Motor neuron (in vitro differentiated cells): Measurements from ENCODE around the gene CDC42EP5. TPM values are rescaled to one million over a fixed set of nuclear protein-coding genes. Genes with fewer than 3 reads are reported as not detected.
"Not testable (repeated sequence)": the region's sequence is repeated elsewhere in the genome, so short reads cannot be mapped to it uniquely, and the experiment has no call there.

ENCODE experiments used
- ATAC-seq, 8 experiments: fragments of 200-7000 bp; cut with Tn5 transposase; replicated peaks in 6 of 8; 2 replicates each; pipeline ENCODE4 v1.8.0; 2021; ENCODE audit warnings: mild to moderate bottlenecking in 8 of 8, moderate library complexity in 8 of 8
- H3K27ac ChIP-seq, 2 donors: fragments of 250-450 bp; sonication (Bioruptor Pico); 2 replicates each; pipeline ENCODE4 v1.9.0; 2021; ENCODE audit warnings: antibody characterized with exemption in 2 of 2, mild to moderate bottlenecking in 2 of 2, moderate library complexity in 1 of 2
- H3K4me1 ChIP-seq, 2 donors: fragments of 250-450 bp; sonication (Bioruptor Pico); replicated peaks in 1 of 2; 2 replicates each; pipeline ENCODE4 v1.6.1; 2021; ENCODE audit warnings: antibody characterized with exemption in 2 of 2, mild to moderate bottlenecking in 2 of 2, moderate library complexity in 1 of 2
- H3K4me3 ChIP-seq, 5 donors: fragments of 250-450 bp; sonication (Bioruptor Pico); 2 replicates each; pipeline ENCODE4 v1.9.0; 2021; ENCODE audit warnings: antibody characterized with exemption in 5 of 5, mild to moderate bottlenecking in 5 of 5, moderate library complexity in 4 of 5
- WGBS, 10 experiments: fragments of 450-650 bp; shearing (Covaris generic); methylation state at CpG; one replicate each; pipeline ENCODE4 v1.0.0; 2022; 5-methylcytosine and 5-hydroxymethylcytosine counted together
- in situ Hi-C, 9 experiments: fragments of 400-800 bp; cut with MboI; loops; one replicate each; pipeline ENCODE4 v1.15.0; 2021; ENCODE audit warnings: low sequenced_read_pairs in 9 of 9, low pct_unique_long_range_greater_than_20kb in 2 of 9; ENCODE audit not compliant: unreplicated experiment in 9 of 9
- total RNA-seq, 8 experiments: library from RNA; unstranded; fragments of 300-600 nt; gene quantifications; 2 replicates each; pipeline versions ENCODE4 v1.2.3 to v1.2.4, GENCODE V29; 2022

CDC42EP5 gene
- total RNA-seq, 8 experiments from 2014 or later, result 1.4 to 46.9 (median 11.3) TPM

- Histone ChIP-seq H3K27ac (no peak overlapping the region), H3K4me3 (no peak overlapping the region), H3K4me1 (peaks cover 3% of the 10 kb centered on the region in 2 donors)
- peak; percentile 63 to 83 (median 74) for ATAC-seq
- WGBS, 10 experiments, result 12 to 59% (median 35%) methylated on average over 4 to 16 of the region's 16 CpGs; no CpG with 5 or more reads in 1 of the 10 experiments
- in situ Hi-C loops, result loop anchor here in 1 of 9 experiments (25.0 kb wide), 1 partner anchor 181 kb away; the partner anchor contains the start of gene LILRB4
Observed at GRCh38 chr19:54481326-54481930, 8.3 kb upstream of the CDC42EP5 start.

GRCh38 chr19:54480051-54480450, 7.0 kb upstream of the CDC42EP5 start:
- ATAC-seq, result no peak
- H3K4me1 ChIP-seq, result peaks cover 3 to 8% of the 10 kb centered on the region in 2 donors
- WGBS, 10 experiments, result 35 to 74% (median 71%) methylated on average over 1 to 2 of the region's 2 CpGs; no CpG with 5 or more reads in 1 of the 10 experiments
- H3K27ac ChIP-seq, result no peak overlapping the region
- H3K4me3 ChIP-seq, result no peak overlapping the region
- in situ Hi-C loops, result loop anchor here in 1 of 9 experiments (25.0 kb wide), 1 partner anchor 182 kb away; the partner anchor contains the start of gene LILRB4

GRCh38 chr19:54478677-54479266, 5.7 kb upstream of the CDC42EP5 start:
- in situ Hi-C loops, result loop anchor here in 1 of 9 experiments (25.0 kb wide), 1 partner anchor 184 kb away; the partner anchor contains the start of gene LILRB4
- Histone ChIP-seq H3K4me3 (no peak overlapping the region), H3K4me1 (peaks cover 6 to 11% of the 10 kb centered on the region in 2 donors), H3K27ac (no peak overlapping the region)
- WGBS, 10 experiments, result 0 to 30% (median 13%) methylated on average over 1 to 8 of the region's 10 CpGs; no CpG with 5 or more reads in 2 of the 10 experiments
- peak; percentile 53 to 67 (median 62) for ATAC-seq

- Histone ChIP-seq H3K4me1 (peaks cover 13 to 18% of the 10 kb centered on the region in 2 donors), H3K4me3 (no peak overlapping the region), H3K27ac (no peak overlapping the region)
- in situ Hi-C loops, result loop anchor here in 1 of 9 experiments (25.0 kb wide), 1 partner anchor 185 kb away; the partner anchor contains the start of gene LILRB4
- no peak for ATAC-seq
- WGBS, 10 experiments, result 9 to 67% (median 40%) methylated on average over 1 to 3 of the region's 3 CpGs; no CpG with 5 or more reads in 3 of the 10 experiments
Observed at GRCh38 chr19:54477650-54478049, 4.6 kb upstream of the CDC42EP5 start.

GRCh38 chr19:54475706-54476105, 2.6 kb upstream of the CDC42EP5 start:
- Histone ChIP-seq H3K27ac (no peak overlapping the region), H3K4me3 (no peak overlapping the region), H3K4me1 (peaks cover 22 to 28% of the 10 kb centered on the region in 2 donors)
- 70% methylated on average over 2 of the region's 11 CpGs; no CpG with 5 or more reads in 9 of the 10 experiments for WGBS, 10 experiments
- in situ Hi-C loops, result loop anchor here in 1 of 9 experiments (25.0 kb wide), 1 partner anchor 187 kb away; the partner anchor contains the start of gene LILRB4
- ATAC-seq, result no peak

- Histone ChIP-seq H3K27ac (peak overlapping the region; percentile 24 to 70), H3K4me1 (peaks cover 24 to 35% of the 10 kb centered on the region in 2 donors), H3K4me3 (no peak overlapping the region)
- in situ Hi-C loops, result no loop called here
- ATAC-seq, result no peak
- 52 to 100% (median 86%) methylated on average over 1 to 4 of the region's 6 CpGs; no CpG with 5 or more reads in 6 of the 10 experiments for WGBS, 10 experiments
Observed at GRCh38 chr19:54473892-54474372, 836 bp upstream of the CDC42EP5 start.

GRCh38 chr19:54470991-54471782, 1.9 kb downstream of the CDC42EP5 start:
- Histone ChIP-seq H3K4me3 (peak overlapping the region in 4 of 5 donors; percentile 2 to 31 (median 20)), H3K27ac (peak overlapping the region in 1 of 2 donors; percentile 73), H3K4me1 (peaks cover 21 to 33% of the 10 kb centered on the region in 2 donors)
- in situ Hi-C loops, result no loop called here
- 9 to 71% (median 20%) methylated on average over 1 to 12 of the region's 60 CpGs; no CpG with 5 or more reads in 5 of the 10 experiments for WGBS, 10 experiments
- ATAC-seq, result peak in 7 of 8 experiments; percentile 2 to 27 (median 9)

GRCh38 chr19:54470276-54470887, 2.7 kb downstream of the CDC42EP5 start:
- 74 to 100% (median 84%) methylated on average over 1 to 10 of the region's 10 CpGs for WGBS, 10 experiments
- ATAC-seq, result no peak
- H3K4me1 ChIP-seq, result peaks cover 21 to 28% of the 10 kb centered on the region in 2 donors
- no peak overlapping the region for H3K27ac ChIP-seq
- peak overlapping the region in 1 of 5 donors; percentile 31 for H3K4me3 ChIP-seq
- in situ Hi-C loops, result no loop called here

- WGBS, 10 experiments, result 29 to 88% (median 54%) methylated on average over 1 to 5 of the region's 8 CpGs
- in situ Hi-C loops, result no loop called here
- Histone ChIP-seq H3K4me1 (peaks cover 21 to 30% of the 10 kb centered on the region in 2 donors), H3K27ac (no peak overlapping the region), H3K4me3 (no peak overlapping the region)
- ATAC-seq, result no peak
Observed at GRCh38 chr19:54469496-54469934, 3.6 kb downstream of the CDC42EP5 start.

GRCh38 chr19:54466110-54466480, 7.0 kb downstream of the CDC42EP5 start:
- in situ Hi-C loops, H3K27ac ChIP-seq: not testable (repeated sequence)

GRCh38 chr19:54465426-54466109, 7.5 kb downstream of the CDC42EP5 start:
- 73 to 100% (median 88%) methylated on average over 1 to 28 of the region's 49 CpGs; no CpG with 5 or more reads in 1 of the 10 experiments for WGBS, 10 experiments
- H3K27ac ChIP-seq, result peak overlapping the region; percentile 92 to 94
- ATAC-seq, result no peak
- in situ Hi-C loops, result no loop called here
- peaks cover 10 to 18% of the 10 kb centered on the region in 2 donors for H3K4me1 ChIP-seq
- H3K4me3 ChIP-seq, result peak overlapping the region; percentile 39 to 59 (median 49)

More at GRCh38 chr19:54466110-54466480, 7.0 kb downstream of the CDC42EP5 start:
- not testable (repeated sequence) for H3K4me3 ChIP-seq, ATAC-seq
- 84 to 100% (median 96%) methylated on average over 4 to 13 of the region's 14 CpGs; no CpG with 5 or more reads in 5 of the 10 experiments for WGBS, 10 experiments
- peaks cover 16 to 23% of the 10 kb centered on the region in 2 donors for H3K4me1 ChIP-seq
